Stimulated activated naive CD4-positive, alpha-beta T cell (primary cell): ENCODE results near the gene CBFA2T2.
"Not testable (repeated sequence)": the region's sequence is repeated elsewhere in the genome, so short reads cannot be mapped to it uniquely, and the experiment has no call there.

ENCODE experiments used
- DNase-seq, 6 experiments: peaks; one replicate each; lab custom pipeline; 2025; lab: John Stamatoyannopoulos, UW

Gene CBFA2T2

GRCh38 chr20:33549229-33549999 is 59.5 kb downstream of the CBFA2T2 start:
- no peak for DNase-seq

GRCh38 chr20:33551778-33552177 is 61.9 kb downstream of the CBFA2T2 start:
- DNase-seq: no peak

GRCh38 chr20:33552519-33552918 is 62.6 kb downstream of the CBFA2T2 start:
- no peak for DNase-seq

- no peak for DNase-seq
These were observed 63.6 kb downstream of the CBFA2T2 start for GRCh38 chr20:33553516-33553915.

- DNase-seq: peak in 5 of 6 experiments; percentile 37 to 89 (median 85)
These were observed 65.1 kb downstream of the CBFA2T2 start for GRCh38 chr20:33554914-33555420.

- DNase-seq: no peak
These were observed 65.9 kb downstream of the CBFA2T2 start for GRCh38 chr20:33555755-33556154.

GRCh38 chr20:33556246-33556645 is 66.3 kb downstream of the CBFA2T2 start:
- DNase-seq: no peak

GRCh38 chr20:33558348-33559144 is 68.7 kb downstream of the CBFA2T2 start:
- no peak for DNase-seq

- DNase-seq: no peak
These were observed 69.3 kb downstream of the CBFA2T2 start for GRCh38 chr20:33559212-33559611.

GRCh38 chr20:33560026-33560425 is 70.1 kb downstream of the CBFA2T2 start:
- DNase-seq: no peak

- not testable (repeated sequence) for DNase-seq
These were observed 71.2 kb downstream of the CBFA2T2 start for GRCh38 chr20:33561053-33561452.

GRCh38 chr20:33561692-33562601 is 72.1 kb downstream of the CBFA2T2 start:
- no peak for DNase-seq

GRCh38 chr20:33563788-33564187 is 73.9 kb downstream of the CBFA2T2 start:
- no peak for DNase-seq

GRCh38 chr20:33566781-33567603 is 77.1 kb downstream of the CBFA2T2 start:
- no peak for DNase-seq

GRCh38 chr20:33567949-33568348 is 78.1 kb downstream of the CBFA2T2 start:
- no peak for DNase-seq

GRCh38 chr20:33568378-33568777 is 78.5 kb downstream of the CBFA2T2 start:
- DNase-seq: no peak

- DNase-seq: no peak
These were observed 79.2 kb downstream of the CBFA2T2 start for GRCh38 chr20:33568868-33569801.

- DNase-seq: no peak
These were observed 80.0 kb downstream of the CBFA2T2 start for GRCh38 chr20:33569802-33570391.

GRCh38 chr20:33570743-33571142 is 80.8 kb downstream of the CBFA2T2 start:
- DNase-seq: no peak
